Caco-2 (cell line): ENCODE data around the gene NOTCH1. TPM values are rescaled to one million over a fixed set of nuclear protein-coding genes. Genes with fewer than 3 reads are reported as not detected.

Experiments
- BruUV-seq: library from RNA; stranded (reverse); fragments of 400-500 nt; replicated peaks from 2 replicates; lab custom pipeline; 2021; lab: Mats Ljungman, UMichigan
- CTCF ChIA-PET: fragments of 300-600 bp; sonication (Branson Sonifier 250); formaldehyde crosslinking; loops from one replicate; lab custom pipeline; 2022; ENCODE audit warnings: antibody characterized with exemption; lab: Charles Lee
- POLR2A ChIA-PET: fragments of 300-600 bp; sonication (Branson Sonifier 250); formaldehyde crosslinking; loops from one replicate; lab custom pipeline; 2022; ENCODE audit warnings: antibody characterized with exemption; lab: Charles Lee
- DNase-seq, 2 experiments: peaks; one replicate each; pipeline versions ENCODE4 v3.0.0 to v3.0.0-alpha.2; 2020 to 2022
- H3K27me3 ChIP-seq: replicated peaks from 2 replicates; pipeline ENCODE4 v1.6.0; 2011; ENCODE audit warnings: low read length; ENCODE audit not compliant: control insufficient read depth, insufficient read depth
- H3K36me3 ChIP-seq: 2 replicates; pipeline ENCODE4 v1.5.1; 2011; ENCODE audit warnings: low read length; ENCODE audit not compliant: control insufficient read depth, insufficient read depth
- H3K4me1 ChIP-seq: fragments of 250-450 bp; sonication (Bioruptor Pico); 2 replicates; pipeline ENCODE4 v1.5.1; 2020; ENCODE audit warnings: mild to moderate bottlenecking
- H3K4me3 ChIP-seq: 2 replicates; pipeline ENCODE4 v1.5.1; 2011; ENCODE audit warnings: low read depth, mild to moderate bottlenecking, control low read depth, low read length
- H3K9me3 ChIP-seq: fragments of 250-450 bp; sonication (Bioruptor Pico); 2 replicates; pipeline ENCODE4 v1.5.1; 2020; ENCODE audit warnings: mild to moderate bottlenecking, moderate library complexity
- H3K27ac Mint-ChIP-seq: one replicate; pipeline ENCODE4 v1.8.0; 2022; ENCODE audit warnings: mixed read lengths; ENCODE audit not compliant: unreplicated experiment
- H3K27me3 Mint-ChIP-seq: one replicate; pipeline ENCODE4 v1.8.0; 2022; ENCODE audit warnings: mixed read lengths; ENCODE audit not compliant: insufficient read depth, unreplicated experiment
- H3K36me3 Mint-ChIP-seq: one replicate; pipeline ENCODE4 v1.8.0; 2022; ENCODE audit warnings: mild to moderate bottlenecking, mixed read lengths; ENCODE audit not compliant: insufficient read depth, unreplicated experiment
- H3K4me1 Mint-ChIP-seq: one replicate; pipeline ENCODE4 v1.8.0; 2022; ENCODE audit warnings: low read depth, mixed read lengths; ENCODE audit not compliant: unreplicated experiment
- H3K4me3 Mint-ChIP-seq: one replicate; pipeline ENCODE4 v1.8.0; 2022; ENCODE audit warnings: mild to moderate bottlenecking, moderate library complexity, mixed read lengths; ENCODE audit not compliant: unreplicated experiment
- H3K9me3 Mint-ChIP-seq: one replicate; pipeline ENCODE4 v1.8.0; 2022; ENCODE audit warnings: mixed read lengths; ENCODE audit not compliant: unreplicated experiment
- CTCF ChIP-seq, 2 experiments: fragments of 200-600 bp in 1 of 2; IDR thresholded peaks; 1 replicate in 1 of 2; 2 replicates in 1 of 2; pipeline versions ENCODE4 v1.5.1 to v1.8.0; 2011 to 2022; ENCODE audit warnings: antibody characterized with exemption in 1 of 2, control low read depth in 1 of 2, inconsistent platforms in 1 of 2, low read depth in 1 of 2, low read length in 1 of 2, mild to moderate bottlenecking in 1 of 2, moderate library complexity in 1 of 2; ENCODE audit not compliant: insufficient read depth in 1 of 2, severe bottlenecking in 1 of 2, unreplicated experiment in 1 of 2
- intact Hi-C: fragments of 100-400 bp; cut with micrococcal nuclease; formaldehyde crosslinking; loops from one replicate; pipeline ENCODE4 v1.10.0; 2022; ENCODE audit not compliant: unreplicated experiment
- total RNA-seq: library from RNA; stranded (reverse); gene quantifications from 2 replicates; pipeline ENCODE4 v1.2.3, GENCODE V29; 2022

Gene NOTCH1
- total RNA-seq, 1 experiment from 2014 or later = 6.3 TPM

GRCh38 chr9:136531186-136531903, 14.5 kb downstream of the NOTCH1 start:
- H3K36me3 Mint-ChIP-seq = peaks cover 7% of the 10 kb centered on the region
- Histone ChIP-seq H3K27me3 (no peaks in the 10 kb centered on the region), H3K36me3 (no peaks in the 10 kb centered on the region), H3K4me1 (peaks cover 17% of the 10 kb centered on the region), H3K9me3 (no peaks in the 10 kb centered on the region), H3K4me3 (no peak overlapping the region)
- TF ChIP-seq CTCF (IDR thresholded peaks at IDR 0.05; ENCODE audit: insufficient read depth in 1 of 2, low read depth in 1 of 2, low read length in 1 of 2, severe bottlenecking in 1 of 2, unreplicated experiment in 1 of 2) = no peak
- CTCF ChIA-PET = no interaction called here
- no TSS peak for BruUV-seq
- no peaks in the 10 kb centered on the region for H3K9me3 Mint-ChIP-seq
- no peaks in the 10 kb centered on the region for H3K27me3 Mint-ChIP-seq
- no peaks in the 10 kb centered on the region for H3K4me1 Mint-ChIP-seq
- intact Hi-C loops = no loop called here
- POLR2A ChIA-PET = no interaction called here
- no peak overlapping the region for H3K4me3 Mint-ChIP-seq
- H3K27ac Mint-ChIP-seq = no peak overlapping the region
- no peak for DNase-seq

- no TSS peak for BruUV-seq
Measured at GRCh38 chr9:136530461-136531089, 15.3 kb downstream of the NOTCH1 start.

More at GRCh38 chr9:136530461-136531089, 15.3 kb downstream of the NOTCH1 start:
- no peak overlapping the region for H3K4me3 Mint-ChIP-seq
- ChIA-PET CTCF (no interaction called here), POLR2A (no interaction called here)
- no peak for TF ChIP-seq CTCF (IDR thresholded peaks at IDR 0.05; ENCODE audit: insufficient read depth in 1 of 2, low read depth in 1 of 2, low read length in 1 of 2, severe bottlenecking in 1 of 2, unreplicated experiment in 1 of 2)
- peaks cover 7% of the 10 kb centered on the region for H3K36me3 Mint-ChIP-seq
- H3K4me1 Mint-ChIP-seq = no peaks in the 10 kb centered on the region
- Histone ChIP-seq H3K4me3 (no peak overlapping the region), H3K4me1 (peaks cover 23% of the 10 kb centered on the region), H3K27me3 (no peaks in the 10 kb centered on the region), H3K36me3 (no peaks in the 10 kb centered on the region), H3K9me3 (no peaks in the 10 kb centered on the region)
- intact Hi-C loops = no loop called here
- no peak overlapping the region for H3K27ac Mint-ChIP-seq
- H3K27me3 Mint-ChIP-seq = no peaks in the 10 kb centered on the region
- DNase-seq = no peak
- H3K9me3 Mint-ChIP-seq = no peaks in the 10 kb centered on the region
